HCT116 (cell line): ENCODE results near the gene NEXMIF. TPM values are rescaled to one million over a fixed set of nuclear protein-coding genes. Genes with fewer than 3 reads are reported as not detected.

Source experiments
- ATAC-seq: fragments of 200-7000 bp; cut with Tn5 transposase; 2 replicates; pipeline ENCODE4 v1.9.1; 2020; ENCODE audit warnings: mild to moderate bottlenecking, moderate library complexity
- BruUV-seq: library from RNA; stranded (reverse); fragments of 400-500 nt; replicated peaks from 2 replicates; lab custom pipeline; 2021; lab: Mats Ljungman, UMichigan
- CTCF ChIA-PET: fragments of 300-600 bp; sonication (Branson Sonifier 250); formaldehyde crosslinking; loops from one replicate; lab custom pipeline; 2021; ENCODE audit warnings: antibody characterized with exemption; lab: Charles Lee
- POLR2A ChIA-PET: fragments of 300-600, 350-600 bp; sonication (Branson Sonifier 250); formaldehyde crosslinking; loops from one replicate; lab custom pipeline; 2021; ENCODE audit warnings: antibody characterized with exemption; lab: Charles Lee
- RAD21 ChIA-PET, 2 experiments: fragments of 300-600 bp; sonication (Branson Sonifier 250); formaldehyde crosslinking; loops; one replicate each; lab custom pipeline; 2023; ENCODE audit warnings: low total read pairs in 2 of 2; ENCODE audit not compliant: uncharacterized antibody in 2 of 2, unreplicated experiment in 2 of 2, low non-redundant PET in 1 of 2; lab: Charles Lee
- DNase-seq: peaks from one replicate; pipeline ENCODE4 v3.0.0-alpha.2; 2010; ENCODE audit warnings: low read depth, low spot score
- H2AFZ ChIP-seq: fragments of 200-600 bp; shearing (Covaris generic), sonication (generic); 2 replicates; pipeline ENCODE4 v1.6.1; 2017; ENCODE audit warnings: low read depth, mixed run types, mixed read lengths, antibody characterized with exemption, low read length; ENCODE audit not compliant: poor library complexity, severe bottlenecking
- H3K27ac ChIP-seq: 2 replicates; pipeline ENCODE4 v1.5.1; 2012; ENCODE audit warnings: low read depth, low read length
- H3K27me3 ChIP-seq: fragments of 200-600 bp; sonication (generic); 2 replicates; pipeline ENCODE4 v1.6.1; 2016; ENCODE audit warnings: mixed run types, low read length, mixed read lengths; ENCODE audit not compliant: insufficient read depth
- H3K36me3 ChIP-seq, 2 experiments: fragments of 200-500 bp in 1 of 2; fragments of 200-600 bp in 1 of 2; sonication (Bioruptor generic) in 1 of 2; sonication (generic) in 1 of 2; 2 replicates each; pipeline versions ENCODE4 v1.5.1 to v1.6.1; 2014 to 2016; ENCODE audit warnings: low read length in 2 of 2, inconsistent platforms in 1 of 2, mixed read lengths in 1 of 2, mixed run types in 1 of 2; ENCODE audit not compliant: insufficient read depth in 2 of 2, control insufficient read depth in 1 of 2
- H3K4me1 ChIP-seq, 2 experiments: fragments of 200-600 bp in 1 of 2; sonication (generic) in 1 of 2; 2 replicates each; pipeline versions ENCODE4 v1.5.1 to v1.6.1; 2012 to 2017; ENCODE audit warnings: low read length in 2 of 2, inconsistent platforms in 1 of 2, mild to moderate bottlenecking in 1 of 2, mixed read lengths in 1 of 2, mixed run types in 1 of 2, moderate library complexity in 1 of 2; ENCODE audit not compliant: insufficient read depth in 2 of 2, control insufficient read depth in 1 of 2
- H3K4me2 ChIP-seq: fragments of 200-600 bp; sonication (generic); 2 replicates; pipeline ENCODE4 v1.6.1; 2017; ENCODE audit warnings: mixed run types, low read length, mixed read lengths
- H3K4me3 ChIP-seq, 2 experiments: fragments of 200-600 bp in 1 of 2; sonication (generic) in 1 of 2; replicated peaks in 1 of 2; 2 replicates each; pipeline ENCODE4 v1.5.1; 2011 to 2016; ENCODE audit warnings: low read length in 2 of 2, control low read depth in 1 of 2, low read depth in 1 of 2, mild to moderate bottlenecking in 1 of 2, mixed read lengths in 1 of 2, mixed run types in 1 of 2
- H3K79me2 ChIP-seq: fragments of 200-600 bp; sonication (generic); 2 replicates; pipeline ENCODE4 v1.6.1; 2017; ENCODE audit warnings: mild to moderate bottlenecking, mixed run types, low read length, moderate library complexity, mixed read lengths; ENCODE audit not compliant: insufficient read depth
- H3K9ac ChIP-seq: fragments of 200-600 bp; sonication (generic); 2 replicates; pipeline ENCODE4 v1.6.1; 2016; ENCODE audit warnings: low read length, mixed read lengths
- H3K9me2 ChIP-seq: fragments of 200-600 bp; sonication (generic), shearing (Covaris generic); 2 replicates; pipeline ENCODE4 v1.6.1; 2017; ENCODE audit warnings: mixed run types, mild to moderate bottlenecking, moderate library complexity; ENCODE audit not compliant: insufficient read depth
- H3K9me3 ChIP-seq, 2 experiments: fragments of 200-500 bp in 1 of 2; fragments of 200-600 bp in 1 of 2; sonication (Bioruptor generic) in 1 of 2; sonication (generic) in 1 of 2; 2 replicates each; pipeline ENCODE4 v1.6.1; 2014 to 2017; ENCODE audit warnings: low read length in 2 of 2, mixed read lengths in 2 of 2, inconsistent platforms in 1 of 2, low read depth in 1 of 2, mild to moderate bottlenecking in 1 of 2, mixed run types in 1 of 2, moderate library complexity in 1 of 2; ENCODE audit not compliant: control insufficient read depth in 1 of 2, insufficient read depth in 1 of 2
- H4K20me1 ChIP-seq: fragments of 200-600 bp; sonication (generic), shearing (Covaris generic); 2 replicates; pipeline ENCODE4 v1.6.1; 2017; ENCODE audit warnings: mixed run types, mild to moderate bottlenecking, moderate library complexity; ENCODE audit not compliant: insufficient read depth
- CBX3 ChIP-seq: IDR thresholded peaks from 2 replicates; pipeline ENCODE4 v1.6.1; 2012; ENCODE audit warnings: low read depth
- EGR1 ChIP-seq: IDR thresholded peaks from 2 replicates; pipeline ENCODE4 v1.6.1; 2012; ENCODE audit warnings: low read depth
- ELF1 ChIP-seq: IDR thresholded peaks from 2 replicates; pipeline ENCODE4 v1.6.1; 2012; ENCODE audit warnings: low read depth, borderline replicate concordance
- FOSL1 ChIP-seq: IDR thresholded peaks from 2 replicates; pipeline ENCODE4 v1.6.1; 2012; ENCODE audit warnings: low read depth
- JUND ChIP-seq: IDR thresholded peaks from 2 replicates; pipeline ENCODE4 v1.6.1; 2012
- POLR2AphosphoS5 ChIP-seq: IDR thresholded peaks from 2 replicates; pipeline ENCODE4 v1.6.1; 2011; ENCODE audit warnings: mild to moderate bottlenecking, low read depth, low read length, moderate library complexity
- SIN3A ChIP-seq: IDR thresholded peaks from 2 replicates; pipeline ENCODE4 v1.6.1; 2012; ENCODE audit warnings: low read depth
- ZFX ChIP-seq: fragments of 450-650 bp; IDR thresholded peaks from 2 replicates; pipeline ENCODE4 v1.6.1; 2017
- intact Hi-C: fragments of 100-400 bp; cut with micrococcal nuclease; formaldehyde crosslinking; loops from 2 replicates; pipeline ENCODE4 v1.10.0; 2022
- total RNA-seq: library from RNA; stranded (reverse); gene quantifications from one replicate; pipeline ENCODE4 v1.2.1, GENCODE V29; 2021; ENCODE audit not compliant: unreplicated experiment
- TF ChIP-seq, protein P1 (sequence below): IDR thresholded peaks from 2 replicates; pipeline ENCODE4 v1.6.1; 2012
- TF ChIP-seq, protein P2 (sequence below): IDR thresholded peaks from 2 replicates; pipeline ENCODE4 v1.6.1; 2012
- TF ChIP-seq, protein P3 (sequence below): IDR thresholded peaks from 2 replicates; pipeline ENCODE4 v1.6.1; 2012; ENCODE audit warnings: low read depth

The NEXMIF gene
- total RNA-seq, 1 experiment from 2014 or later: not detected

DNA sequence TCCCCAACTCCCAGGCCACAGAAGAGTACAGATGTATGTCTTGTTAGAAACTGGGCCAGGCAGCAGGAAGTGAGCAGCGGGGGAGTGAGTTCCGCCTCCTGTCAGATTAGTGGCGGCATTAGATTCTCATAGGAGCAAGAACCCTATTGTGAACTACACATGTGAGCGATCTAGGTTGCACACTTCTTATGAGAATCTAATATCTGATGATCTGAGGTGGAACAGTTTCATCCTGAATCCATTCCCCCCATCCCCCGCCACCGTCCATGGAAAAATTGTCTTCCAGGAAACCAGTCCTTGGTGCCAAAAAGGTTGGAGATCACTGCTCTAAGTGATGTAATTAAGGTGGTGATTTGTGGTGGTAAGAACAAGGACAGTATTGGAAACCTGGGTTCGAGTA lies 24.5 kb upstream of the NEXMIF start (continued):
- TF ChIP-seq JUND: no peak

DNA sequence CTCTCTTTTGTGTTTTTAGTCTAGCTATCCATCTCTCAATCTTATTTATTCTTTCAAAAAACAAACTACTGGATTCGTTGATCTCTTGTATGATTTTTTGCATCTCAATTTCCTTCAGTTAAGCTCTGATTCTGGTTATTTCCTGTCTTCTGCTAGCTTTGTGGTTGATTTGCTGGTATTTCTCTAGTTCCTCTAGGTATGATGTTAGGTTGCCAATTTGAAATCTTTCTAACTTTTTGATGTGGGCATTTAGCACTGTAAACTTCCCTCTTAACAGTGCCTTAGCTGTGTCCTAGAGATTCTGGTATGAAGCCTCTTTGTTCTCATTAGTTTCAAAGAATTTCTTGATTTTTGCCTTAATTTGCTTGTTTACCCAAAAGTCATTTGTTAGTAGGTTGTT lies 15.2 kb upstream of the NEXMIF start:
- Histone ChIP-seq H4K20me1 (no peaks in the 10 kb centered on the region), H3K9me3 (no peaks in the 10 kb centered on the region), H3K27ac (no peak overlapping the region), H3K9ac (no peak overlapping the region), H3K79me2 (no peaks in the 10 kb centered on the region), H3K4me3 (no peak overlapping the region), H3K27me3 (no peaks in the 10 kb centered on the region), H3K4me2 (no peak overlapping the region), H3K4me1 (no peaks in the 10 kb centered on the region), H3K36me3 (no peaks in the 10 kb centered on the region), H2AFZ (no peak overlapping the region), H3K9me2 (no peaks in the 10 kb centered on the region)
- TF ChIP-seq FOSL1 (no peak), POLR2AphosphoS5 (no peak), ZFX (no peak), CBX3 (no peak), EGR1 (no peak), ELF1 (no peak)
- TF ChIP-seq, protein P1, sequence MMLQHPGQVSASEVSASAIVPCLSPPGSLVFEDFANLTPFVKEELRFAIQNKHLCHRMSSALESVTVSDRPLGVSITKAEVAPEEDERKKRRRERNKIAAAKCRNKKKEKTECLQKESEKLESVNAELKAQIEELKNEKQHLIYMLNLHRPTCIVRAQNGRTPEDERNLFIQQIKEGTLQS: no peak
- TF ChIP-seq, protein P2, sequence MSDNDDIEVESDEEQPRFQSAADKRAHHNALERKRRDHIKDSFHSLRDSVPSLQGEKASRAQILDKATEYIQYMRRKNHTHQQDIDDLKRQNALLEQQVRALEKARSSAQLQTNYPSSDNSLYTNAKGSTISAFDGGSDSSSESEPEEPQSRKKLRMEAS: no peak
- ChIA-PET RAD21 (no interaction called here), CTCF (no interaction called here), POLR2A (no interaction called here)
- no peak for DNase-seq
- intact Hi-C loops: no loop called here
- BruUV-seq: no TSS peak
- no peak for ATAC-seq

DNA sequence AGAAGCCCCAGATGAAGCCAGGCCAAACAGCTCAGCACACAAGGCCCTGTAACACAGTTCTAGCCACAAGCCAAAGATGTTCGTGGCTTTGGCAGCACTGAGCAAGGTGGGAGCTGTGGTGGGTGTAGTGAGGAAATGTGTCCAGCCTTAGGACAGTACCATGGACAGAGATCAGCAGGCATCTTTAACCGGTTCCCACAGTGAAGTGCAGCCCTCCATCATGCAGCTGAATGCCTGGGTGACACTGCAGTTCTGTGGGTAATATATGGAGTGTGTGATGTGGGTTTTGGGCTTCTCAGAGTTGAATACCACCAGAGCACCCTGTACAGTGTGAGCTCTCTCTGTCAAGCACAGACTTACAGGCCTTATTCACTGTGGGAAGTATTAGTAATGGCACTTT lies 6.0 kb upstream of the NEXMIF start:
- no peaks in the 10 kb centered on the region for H3K9me3 ChIP-seq
- CTCF ChIA-PET: no interaction called here
- TF ChIP-seq, protein P3, sequence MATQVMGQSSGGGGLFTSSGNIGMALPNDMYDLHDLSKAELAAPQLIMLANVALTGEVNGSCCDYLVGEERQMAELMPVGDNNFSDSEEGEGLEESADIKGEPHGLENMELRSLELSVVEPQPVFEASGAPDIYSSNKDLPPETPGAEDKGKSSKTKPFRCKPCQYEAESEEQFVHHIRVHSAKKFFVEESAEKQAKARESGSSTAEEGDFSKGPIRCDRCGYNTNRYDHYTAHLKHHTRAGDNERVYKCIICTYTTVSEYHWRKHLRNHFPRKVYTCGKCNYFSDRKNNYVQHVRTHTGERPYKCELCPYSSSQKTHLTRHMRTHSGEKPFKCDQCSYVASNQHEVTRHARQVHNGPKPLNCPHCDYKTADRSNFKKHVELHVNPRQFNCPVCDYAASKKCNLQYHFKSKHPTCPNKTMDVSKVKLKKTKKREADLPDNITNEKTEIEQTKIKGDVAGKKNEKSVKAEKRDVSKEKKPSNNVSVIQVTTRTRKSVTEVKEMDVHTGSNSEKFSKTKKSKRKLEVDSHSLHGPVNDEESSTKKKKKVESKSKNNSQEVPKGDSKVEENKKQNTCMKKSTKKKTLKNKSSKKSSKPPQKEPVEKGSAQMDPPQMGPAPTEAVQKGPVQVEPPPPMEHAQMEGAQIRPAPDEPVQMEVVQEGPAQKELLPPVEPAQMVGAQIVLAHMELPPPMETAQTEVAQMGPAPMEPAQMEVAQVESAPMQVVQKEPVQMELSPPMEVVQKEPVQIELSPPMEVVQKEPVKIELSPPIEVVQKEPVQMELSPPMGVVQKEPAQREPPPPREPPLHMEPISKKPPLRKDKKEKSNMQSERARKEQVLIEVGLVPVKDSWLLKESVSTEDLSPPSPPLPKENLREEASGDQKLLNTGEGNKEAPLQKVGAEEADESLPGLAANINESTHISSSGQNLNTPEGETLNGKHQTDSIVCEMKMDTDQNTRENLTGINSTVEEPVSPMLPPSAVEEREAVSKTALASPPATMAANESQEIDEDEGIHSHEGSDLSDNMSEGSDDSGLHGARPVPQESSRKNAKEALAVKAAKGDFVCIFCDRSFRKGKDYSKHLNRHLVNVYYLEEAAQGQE: peak; percentile 49
- no peak for TF ChIP-seq SIN3A
- H3K36me3 ChIP-seq: no peaks in the 10 kb centered on the region
- H3K4me2 ChIP-seq: no peak overlapping the region
- H3K9me2 ChIP-seq: no peaks in the 10 kb centered on the region
- H4K20me1 ChIP-seq: no peaks in the 10 kb centered on the region
- intact Hi-C loops: no loop called here
- H3K79me2 ChIP-seq: no peaks in the 10 kb centered on the region
- H3K9ac ChIP-seq: no peak overlapping the region
- H3K4me3 ChIP-seq: no peak overlapping the region
- no peak for DNase-seq
- no TSS peak for BruUV-seq
- POLR2A ChIA-PET: no interaction called here
- no peak for ATAC-seq
- H3K27ac ChIP-seq: no peak overlapping the region
- H2AFZ ChIP-seq: no peak overlapping the region
- H3K4me1 ChIP-seq: no peaks in the 10 kb centered on the region
- no peaks in the 10 kb centered on the region for H3K27me3 ChIP-seq
- RAD21 ChIA-PET: no interaction called here
